Neuronal stem cell (in vitro differentiated cells): ENCODE results near the gene TAS1R2.
"Not testable (repeated sequence)": the region's sequence is repeated elsewhere in the genome, so short reads cannot be mapped to it uniquely, and the experiment has no call there.

Experiments
- DNase-seq: peaks from one replicate; pipeline ENCODE4 v3.0.0-alpha.2; 2013; ENCODE audit warnings: low spot score
- H2AFZ ChIP-seq: one replicate; pipeline ENCODE4 v1.6.1; 2013; ENCODE audit warnings: mild to moderate bottlenecking, low read length, inconsistent platforms
- H2AK5ac ChIP-seq: 2 replicates; pipeline ENCODE4 v1.6.1; 2013; ENCODE audit warnings: low read depth, mild to moderate bottlenecking, inconsistent platforms, low read length, moderate library complexity, mixed read lengths
- H2BK120ac ChIP-seq: 2 replicates; pipeline ENCODE4 v1.6.1; 2013; ENCODE audit warnings: low read depth, mild to moderate bottlenecking, inconsistent platforms, low read length, moderate library complexity, mixed read lengths
- H2BK12ac ChIP-seq: one replicate; pipeline ENCODE4 v1.6.1; 2013; ENCODE audit warnings: low read length, inconsistent platforms
- H2BK15ac ChIP-seq: 2 replicates; pipeline ENCODE4 v1.6.1; 2013; ENCODE audit warnings: mild to moderate bottlenecking, low read length, inconsistent platforms, mixed read lengths
- H2BK5ac ChIP-seq: one replicate; pipeline ENCODE4 v1.6.1; 2013; ENCODE audit warnings: inconsistent platforms, mild to moderate bottlenecking, low read length, moderate library complexity
- H3K14ac ChIP-seq: one replicate; pipeline ENCODE4 v1.6.1; 2013; ENCODE audit warnings: low read length, inconsistent platforms
- H3K18ac ChIP-seq: 2 replicates; pipeline ENCODE4 v1.6.1; 2013; ENCODE audit warnings: low read length, inconsistent platforms
- H3K23ac ChIP-seq: 2 replicates; pipeline ENCODE4 v1.6.1; 2013; ENCODE audit warnings: low read depth, mild to moderate bottlenecking, mixed read lengths, low read length, inconsistent platforms; ENCODE audit not compliant: poor library complexity
- H3K27ac ChIP-seq: replicated peaks from 3 replicates; pipeline ENCODE4 v1.5.1; 2013; ENCODE audit warnings: low read length, inconsistent platforms
- H3K27me3 ChIP-seq, 3 experiments: 2 replicates each; pipeline ENCODE4 v1.6.1; 2013; ENCODE audit warnings: low read length in 3 of 3, mild to moderate bottlenecking in 2 of 3, inconsistent platforms in 1 of 3, low read depth in 1 of 3, mixed read lengths in 1 of 3, moderate library complexity in 1 of 3; ENCODE audit not compliant: control insufficient read depth in 3 of 3, insufficient read depth in 3 of 3
- H3K36me3 ChIP-seq, 2 donors: replicated peaks in 1 of 2; 2 replicates each; pipeline ENCODE4 v1.6.1; 2013; ENCODE audit warnings: low read length in 2 of 2; ENCODE audit not compliant: control insufficient read depth in 2 of 2, insufficient read depth in 2 of 2
- H3K4ac ChIP-seq: 2 replicates; pipeline ENCODE4 v1.6.1; 2013; ENCODE audit warnings: inconsistent platforms, mild to moderate bottlenecking, low read length, moderate library complexity
- H3K4me1 ChIP-seq, 2 donors: 1 replicate in 1 of 2; 2 replicates in 1 of 2; pipeline ENCODE4 v1.6.1; 2013; ENCODE audit warnings: low read length in 2 of 2, low read depth in 1 of 2; ENCODE audit not compliant: control insufficient read depth in 2 of 2, insufficient read depth in 1 of 2
- H3K4me2 ChIP-seq: one replicate; pipeline ENCODE4 v1.6.1; 2013; ENCODE audit warnings: mild to moderate bottlenecking, low read length, inconsistent platforms; ENCODE audit not compliant: insufficient read depth, poor library complexity, severe bottlenecking
- H3K4me3 ChIP-seq, 2 donors: 2 replicates each; pipeline ENCODE4 v1.5.1; 2013; ENCODE audit warnings: low read length in 2 of 2, mild to moderate bottlenecking in 2 of 2, inconsistent platforms in 1 of 2, moderate library complexity in 1 of 2
- H3K79me1 ChIP-seq: one replicate; pipeline ENCODE4 v1.6.1; 2013; ENCODE audit warnings: low read depth, mild to moderate bottlenecking, inconsistent platforms, low read length, moderate library complexity
- H3K9ac ChIP-seq: one replicate; pipeline ENCODE4 v1.6.1; 2013; ENCODE audit warnings: mild to moderate bottlenecking, low read depth, low read length, inconsistent platforms; ENCODE audit not compliant: poor library complexity
- H3K9me3 ChIP-seq, 2 donors: replicated peaks in 1 of 2; 2 replicates each; pipeline versions ENCODE3 to v1.6.1; 2013; ENCODE audit warnings: low read length in 2 of 2, mild to moderate bottlenecking in 2 of 2, inconsistent platforms in 1 of 2, low read depth in 1 of 2, mixed read lengths in 1 of 2, moderate library complexity in 1 of 2; ENCODE audit not compliant: control insufficient read depth in 2 of 2, insufficient read depth in 1 of 2
- H4K8ac ChIP-seq: one replicate; pipeline ENCODE4 v1.6.1; 2013; ENCODE audit warnings: low read depth, mild to moderate bottlenecking, inconsistent platforms, low read length, moderate library complexity
- H4K91ac ChIP-seq: one replicate; pipeline ENCODE4 v1.6.1; 2013; ENCODE audit warnings: low read length, low read depth, mild to moderate bottlenecking, inconsistent platforms; ENCODE audit not compliant: poor library complexity
- WGBS, 2 donors: extraction: QIAGEN DNeasy Blood & Tissue Kit; methylation state at CpG; one replicate each; pipeline ENCODE4 v1.1.7; 2013; ENCODE audit warnings: missing lambda C conversion rate in 2 of 2, mixed read lengths in 1 of 2; ENCODE audit not compliant: insufficient read length in 2 of 2, insufficient replicate concordance in 1 of 2; ENCODE audit errors: extremely low coverage in 2 of 2; 5-methylcytosine and 5-hydroxymethylcytosine counted together

Gene TAS1R2

DNA sequence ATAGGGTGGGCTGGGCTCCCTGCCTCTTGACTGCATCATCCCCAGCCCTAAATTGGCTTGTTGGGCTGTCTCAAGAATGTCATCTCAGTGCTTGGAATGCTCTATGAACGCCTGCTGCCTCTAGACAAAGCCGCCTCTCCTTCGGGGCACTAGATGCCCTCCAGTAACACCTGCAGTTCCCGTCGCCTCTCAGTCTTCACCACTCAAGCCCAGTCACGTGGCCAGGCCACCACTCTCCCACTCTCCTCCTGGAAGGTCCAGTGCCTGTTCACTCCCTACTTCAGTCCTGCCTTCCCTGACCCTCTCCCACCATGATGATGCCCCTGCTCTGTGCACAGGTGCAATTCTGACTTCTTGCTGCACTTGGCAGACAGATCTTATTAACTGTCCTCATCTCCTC lies 7.0 kb downstream of the TAS1R2 start:
- no peak overlapping the region for H3K14ac ChIP-seq
- no peak overlapping the region for H2AFZ ChIP-seq
- H4K91ac ChIP-seq = no peak overlapping the region
- no peak overlapping the region for H3K4me3 ChIP-seq
- no CpG with 5 or more reads among the region's 6 CpGs for WGBS, 2 donors
- no peak overlapping the region for H2BK15ac ChIP-seq
- DNase-seq = no peak
- H3K4ac ChIP-seq = no peak overlapping the region
- no peak overlapping the region for H4K8ac ChIP-seq
- H2BK5ac ChIP-seq = no peak overlapping the region
- H2BK12ac ChIP-seq = no peak overlapping the region
- no peak overlapping the region for H2AK5ac ChIP-seq
- H3K9ac ChIP-seq = no peak overlapping the region
- H3K23ac ChIP-seq = peak overlapping the region; percentile 49
- no peaks in the 10 kb centered on the region for H3K36me3 ChIP-seq
- H2BK120ac ChIP-seq = no peak overlapping the region
- H3K4me2 ChIP-seq = no peak overlapping the region
- peak overlapping the region; percentile 44 for H3K18ac ChIP-seq
- H3K27ac ChIP-seq = no peak overlapping the region
- peaks cover 0 to 6% (median 0%) of the 10 kb centered on the region in 3 experiments for H3K27me3 ChIP-seq
- peaks cover 0 to 2% of the 10 kb centered on the region in 2 donors for H3K4me1 ChIP-seq
- H3K9me3 ChIP-seq = peaks cover 0 to under 1% of the 10 kb centered on the region in 2 donors
- peaks cover 3% of the 10 kb centered on the region for H3K79me1 ChIP-seq

DNA sequence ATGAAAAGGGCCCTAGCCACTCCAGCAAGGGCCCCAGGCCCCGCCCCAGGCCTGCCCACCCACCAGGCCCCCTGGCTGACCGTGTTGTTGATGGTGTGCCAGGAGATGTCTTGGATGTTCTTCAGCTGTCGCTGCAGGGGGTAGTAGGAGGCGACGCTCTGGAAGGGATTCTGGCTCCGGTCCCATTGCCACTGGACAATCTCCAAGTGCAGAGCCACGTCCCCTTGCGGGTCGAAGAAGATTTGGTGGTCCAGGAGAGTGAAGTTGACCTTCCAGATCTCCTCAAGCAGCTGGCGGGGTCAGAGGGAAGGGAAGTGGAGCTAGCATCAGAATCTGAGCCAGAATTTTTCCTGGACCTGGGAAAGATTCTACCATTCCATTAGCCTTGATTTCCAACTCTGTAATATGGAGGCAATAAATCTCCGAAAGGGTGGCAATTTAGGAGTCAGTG lies 10.2 kb downstream of the TAS1R2 start:
- no peak overlapping the region for H3K23ac ChIP-seq
- H3K27ac ChIP-seq = no peak overlapping the region
- no peak overlapping the region for H2AK5ac ChIP-seq
- no peak overlapping the region for H4K8ac ChIP-seq
- no peak overlapping the region for H3K18ac ChIP-seq
- H2BK15ac ChIP-seq = no peak overlapping the region
- no peaks in the 10 kb centered on the region for H3K36me3 ChIP-seq
- H3K27me3 ChIP-seq = peaks cover 0 to 6% (median 0%) of the 10 kb centered on the region in 3 experiments
- no peak overlapping the region for H2BK120ac ChIP-seq
- H3K9me3 ChIP-seq = no peaks in the 10 kb centered on the region
- H4K91ac ChIP-seq = peak overlapping the region; percentile 82
- no CpG with 5 or more reads among the region's 11 CpGs for WGBS, 2 donors
- H3K14ac ChIP-seq = no peak overlapping the region
- H2AFZ ChIP-seq = no peak overlapping the region
- DNase-seq = no peak
- H2BK5ac ChIP-seq = no peak overlapping the region
- H3K79me1 ChIP-seq = peaks cover 3% of the 10 kb centered on the region
- H3K4me1 ChIP-seq = peaks cover 0 to 2% of the 10 kb centered on the region in 2 donors
- H3K4me3 ChIP-seq = no peak overlapping the region
- H3K9ac ChIP-seq = no peak overlapping the region
- H2BK12ac ChIP-seq = no peak overlapping the region
- no peak overlapping the region for H3K4me2 ChIP-seq
- no peak overlapping the region for H3K4ac ChIP-seq

DNA sequence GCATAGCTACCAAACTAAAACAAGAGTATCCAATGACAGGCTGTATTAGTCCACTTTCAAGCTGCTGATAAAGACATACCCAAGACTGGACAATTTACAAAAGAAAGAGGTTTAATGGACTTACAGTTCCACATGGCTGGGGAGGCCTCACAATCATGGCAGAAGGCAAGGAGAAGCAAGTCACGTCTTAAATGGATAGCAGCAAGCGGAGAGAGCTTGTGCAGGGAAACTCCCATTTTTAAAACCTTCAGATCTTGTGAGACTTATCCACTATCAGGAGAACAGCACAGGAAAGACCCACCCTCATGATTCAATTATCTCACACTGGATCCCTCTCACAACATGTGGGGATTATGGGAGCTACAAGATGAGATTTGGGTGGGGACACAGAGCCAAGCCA lies 11.7 kb downstream of the TAS1R2 start:
- not testable (repeated sequence) for H2AFZ ChIP-seq, H3K4me3 ChIP-seq, H2BK15ac ChIP-seq, H2BK5ac ChIP-seq, H4K8ac ChIP-seq, H3K4me1 ChIP-seq, H4K91ac ChIP-seq, H3K36me3 ChIP-seq, H3K27me3 ChIP-seq, H3K9ac ChIP-seq, H3K9me3 ChIP-seq, DNase-seq, H2BK120ac ChIP-seq, H3K4ac ChIP-seq, H2AK5ac ChIP-seq, H3K27ac ChIP-seq, H3K79me1 ChIP-seq, H3K4me2 ChIP-seq, H3K18ac ChIP-seq, H2BK12ac ChIP-seq, H3K23ac ChIP-seq, H3K14ac ChIP-seq
- WGBS, 2 donors = no CpG with 5 or more reads among the region's 2 CpGs

DNA sequence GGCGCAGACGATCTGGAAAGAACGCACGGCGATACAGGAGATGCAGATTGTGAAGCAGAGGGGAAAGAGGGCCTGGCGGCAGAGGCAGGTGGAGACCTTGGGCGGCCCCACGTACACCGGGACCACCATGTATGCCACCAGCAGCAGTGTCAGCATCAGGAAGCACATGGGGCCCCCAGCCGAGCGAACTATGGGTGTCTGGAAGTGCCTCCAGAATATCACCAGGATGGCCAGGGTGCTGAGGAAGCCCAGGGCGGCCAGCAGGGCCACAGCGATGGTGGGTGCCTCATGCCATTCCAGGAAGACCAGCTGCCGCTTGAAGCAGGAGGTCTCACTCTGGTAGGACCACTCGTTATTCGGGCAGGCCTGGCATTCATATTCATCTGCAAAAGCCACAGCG lies 19.3 kb downstream of the TAS1R2 start:
- WGBS, 2 donors = no CpG with 5 or more reads among the region's 17 CpGs
- Histone ChIP-seq H3K14ac (no peak overlapping the region), H3K27me3 (peaks cover 0 to 4% (median 0%) of the 10 kb centered on the region in 3 experiments), H2BK15ac (no peak overlapping the region), H2BK12ac (no peak overlapping the region), H3K27ac (no peak overlapping the region), H3K18ac (peak overlapping the region; percentile 25), H2AFZ (no peak overlapping the region), H4K8ac (no peak overlapping the region), H3K4me1 (no peaks in the 10 kb centered on the region), H4K91ac (no peak overlapping the region), H3K9ac (no peak overlapping the region), H3K23ac (peak overlapping the region; percentile 28), H3K9me3 (no peaks in the 10 kb centered on the region), H3K4me2 (no peak overlapping the region), H3K4ac (no peak overlapping the region), H2BK5ac (no peak overlapping the region), H2BK120ac (no peak overlapping the region), H3K79me1 (no peaks in the 10 kb centered on the region), H2AK5ac (no peak overlapping the region), H3K4me3 (no peak overlapping the region), H3K36me3 (no peaks in the 10 kb centered on the region)
- no peak for DNase-seq
